Esophagus squamous epithelium (tissue), 5 donors: ENCODE data around the gene NUFIP2. TPM values are rescaled to one million over a fixed set of nuclear protein-coding genes. Genes with fewer than 3 reads are reported as not detected.

Source experiments
- DNase-seq: peaks from one replicate; lab custom pipeline; 2025; lab: John Stamatoyannopoulos, UW
- H3K27ac ChIP-seq, 4 donors: fragments of 200-600 bp; sonication (generic); one replicate each; pipeline ENCODE4 v1.5.1; 2016 to 2019; ENCODE audit warnings: mild to moderate bottlenecking in 1 of 4
- H3K27me3 ChIP-seq, 4 donors: fragments of 200-600 bp; sonication (generic); 1 replicate in 3 of 4; 2 replicates in 1 of 4; pipeline versions ENCODE4 v1.5.1 to v1.6.0; 2017 to 2021; ENCODE audit warnings: antibody characterized with exemption in 1 of 4
- H3K36me3 ChIP-seq, 3 donors: fragments of 200-600 bp; sonication (generic); one replicate each; pipeline ENCODE4 v1.5.1; 2016 to 2019
- H3K4me1 ChIP-seq, 3 donors: fragments of 200-600 bp; sonication (generic); one replicate each; pipeline ENCODE4 v1.5.1; 2017 to 2019
- H3K4me3 ChIP-seq, 4 donors: fragments of 200-600 bp; sonication (generic); 1 replicate in 3 of 4; 2 replicates in 1 of 4; pipeline ENCODE4 v1.5.1; 2016 to 2019; ENCODE audit warnings: mild to moderate bottlenecking in 2 of 4, moderate library complexity in 1 of 4
- H3K9me3 ChIP-seq, 3 donors: fragments of 200-600 bp; sonication (generic); one replicate each; pipeline ENCODE4 v1.5.1; 2016 to 2019
- CTCF ChIP-seq, 6 experiments: fragments of 450-650 bp in 4 of 6; fragments of 200-600 bp in 2 of 6; sonication (generic) in 2 of 6; IDR thresholded peaks; one replicate each; pipeline ENCODE4 v1.5.1; 2016 to 2019; ENCODE audit warnings: antibody characterized with exemption in 6 of 6, mild to moderate bottlenecking in 4 of 6, moderate library complexity in 4 of 6
- POLR2A ChIP-seq, 4 donors: fragments of 450-650 bp; IDR thresholded peaks; one replicate each; pipeline ENCODE4 v1.6.1; 2017; ENCODE audit warnings: antibody characterized with exemption in 4 of 4, mild to moderate bottlenecking in 4 of 4, moderate library complexity in 3 of 4
- WGBS, 2 donors: methylation state at CpG; one replicate each; pipeline ENCODE4 v1.1.5; 2018; 5-methylcytosine and 5-hydroxymethylcytosine counted together
- intact Hi-C: fragments of 100-400 bp; cut with DNase I; formaldehyde crosslinking; loops from one replicate; pipeline ENCODE4 v1.15.0; 2022
- total RNA-seq, 4 donors: library from RNA; depleted of rRNA; stranded (reverse); fragments of >200 nt; gene quantifications; one replicate each; pipeline ENCODE4 v1.1.0, GENCODE V29; 2016
- donor health status: DM: yes; HTN: yes; CAD: no.

The NUFIP2 gene
- total RNA-seq, 4 donors from 2014 or later = 20.5 to 33.0 (median 28.4) TPM

GRCh38 chr17:29331075-29331707 lies 37.2 kb upstream of the NUFIP2 start:
- no peak overlapping the region for H3K27ac ChIP-seq
- H3K4me3 ChIP-seq = no peak overlapping the region
- H3K36me3 ChIP-seq = no peaks in the 10 kb centered on the region
- H3K9me3 ChIP-seq = no peaks in the 10 kb centered on the region
- no peak for DNase-seq
- no peaks in the 10 kb centered on the region for H3K4me1 ChIP-seq
- peaks cover 0 to 3% (median 0%) of the 10 kb centered on the region in 4 donors for H3K27me3 ChIP-seq
- intact Hi-C loops = no loop called here
- 82 to 85% methylated on average over 3 of the region's 3 CpGs for WGBS, 2 donors
- TF ChIP-seq POLR2A (IDR thresholded peaks at IDR 0.05) = no peak
- no peak for TF ChIP-seq CTCF (IDR thresholded peaks at IDR 0.05)

GRCh38 chr17:29327412-29327811 lies 33.5 kb upstream of the NUFIP2 start:
- no peak overlapping the region for H3K27ac ChIP-seq
- no peaks in the 10 kb centered on the region for H3K4me1 ChIP-seq
- intact Hi-C loops = no loop called here
- WGBS, 2 donors = 53 to 61% methylated on average over 3 to 5 of the region's 5 CpGs
- peaks cover 0 to 3% (median 0%) of the 10 kb centered on the region in 4 donors for H3K27me3 ChIP-seq
- H3K4me3 ChIP-seq = no peak overlapping the region
- TF ChIP-seq POLR2A (IDR thresholded peaks at IDR 0.05) = no peak
- TF ChIP-seq CTCF (IDR thresholded peaks at IDR 0.05) = no peak
- DNase-seq = no peak
- no peaks in the 10 kb centered on the region for H3K9me3 ChIP-seq
- H3K36me3 ChIP-seq = no peaks in the 10 kb centered on the region

GRCh38 chr17:29326023-29326813 lies 32.3 kb upstream of the NUFIP2 start:
- H3K9me3 ChIP-seq = no peaks in the 10 kb centered on the region
- TF ChIP-seq CTCF (IDR thresholded peaks at IDR 0.05) (no peak), POLR2A (IDR thresholded peaks at IDR 0.05) (no peak)
- no peaks in the 10 kb centered on the region for H3K36me3 ChIP-seq
- 75 to 91% methylated on average over 5 to 6 of the region's 6 CpGs for WGBS, 2 donors
- H3K27me3 ChIP-seq = peaks cover 0 to 3% (median 0%) of the 10 kb centered on the region in 4 donors
- no peaks in the 10 kb centered on the region for H3K4me1 ChIP-seq
- intact Hi-C loops = no loop called here
- DNase-seq = no peak
- H3K4me3 ChIP-seq = no peak overlapping the region
- H3K27ac ChIP-seq = no peak overlapping the region

- intact Hi-C loops = no loop called here
- Histone ChIP-seq H3K9me3 (no peaks in the 10 kb centered on the region), H3K27me3 (no peaks in the 10 kb centered on the region), H3K4me1 (no peaks in the 10 kb centered on the region), H3K27ac (no peak overlapping the region), H3K36me3 (no peaks in the 10 kb centered on the region), H3K4me3 (no peak overlapping the region)
- no peak for DNase-seq
- TF ChIP-seq CTCF (IDR thresholded peaks at IDR 0.05) (no peak), POLR2A (IDR thresholded peaks at IDR 0.05) (no peak)
- WGBS, 2 donors = 75 to 77% methylated on average over 2 of the region's 2 CpGs
Measured at GRCh38 chr17:29322363-29322762, 28.4 kb upstream of the NUFIP2 start.

GRCh38 chr17:29303386-29303785 lies 9.4 kb upstream of the NUFIP2 start:
- no peak for DNase-seq
- Histone ChIP-seq H3K9me3 (no peaks in the 10 kb centered on the region), H3K4me1 (no peaks in the 10 kb centered on the region), H3K27ac (no peak overlapping the region), H3K36me3 (no peaks in the 10 kb centered on the region), H3K4me3 (no peak overlapping the region), H3K27me3 (no peaks in the 10 kb centered on the region)
- intact Hi-C loops = no loop called here
- WGBS, 2 donors = 54 to 62% methylated on average over 3 of the region's 3 CpGs
- TF ChIP-seq POLR2A (IDR thresholded peaks at IDR 0.05) (no peak), CTCF (IDR thresholded peaks at IDR 0.05) (no peak)
